GM21576 (cell line): Measurements from ENCODE around the gene YTHDF2.
"Not testable (repeated sequence)": the region's sequence is repeated elsewhere in the genome, so short reads cannot be mapped to it uniquely, and the experiment has no call there.

Source experiments
- ATAC-seq: cut with Tn5 transposase; IDR thresholded peaks from one replicate; pipeline ENCODE4 v1.9.1; 2021; ENCODE audit warnings: mild to moderate bottlenecking, moderate library complexity; ENCODE audit not compliant: unreplicated experiment

YTHDF2 gene

GRCh38 chr1:28758420-28758819, 21.7 kb downstream of the YTHDF2 start:
- no peak for ATAC-seq

GRCh38 chr1:28759257-28759656, 22.5 kb downstream of the YTHDF2 start:
- no peak for ATAC-seq

- ATAC-seq: no peak
These were observed 24.4 kb downstream of the YTHDF2 start for GRCh38 chr1:28761189-28761588.

- ATAC-seq: no peak
These were observed 29.9 kb downstream of the YTHDF2 start for GRCh38 chr1:28766532-28767183.

GRCh38 chr1:28770601-28771165, 33.9 kb downstream of the YTHDF2 start:
- ATAC-seq: no peak

- ATAC-seq: not testable (repeated sequence)
These were observed 35.2 kb downstream of the YTHDF2 start for GRCh38 chr1:28771921-28772320.

- no peak for ATAC-seq
These were observed 36.4 kb downstream of the YTHDF2 start for GRCh38 chr1:28773105-28773504.

- ATAC-seq: no peak
These were observed 38.6 kb downstream of the YTHDF2 start for GRCh38 chr1:28775121-28775942.

GRCh38 chr1:28776341-28776740, 39.6 kb downstream of the YTHDF2 start:
- ATAC-seq: no peak

- ATAC-seq: no peak
These were observed 41.3 kb downstream of the YTHDF2 start for GRCh38 chr1:28778021-28778420.

GRCh38 chr1:28779751-28780408, 43.1 kb downstream of the YTHDF2 start:
- no peak for ATAC-seq

- no peak for ATAC-seq
These were observed 44.6 kb downstream of the YTHDF2 start for GRCh38 chr1:28781305-28781704.

GRCh38 chr1:28782011-28782410, 45.3 kb downstream of the YTHDF2 start:
- ATAC-seq: no peak

GRCh38 chr1:28783363-28783762, 46.6 kb downstream of the YTHDF2 start:
- no peak for ATAC-seq

GRCh38 chr1:28789412-28789811, 52.7 kb downstream of the YTHDF2 start:
- ATAC-seq: no peak

GRCh38 chr1:28789816-28790215, 53.1 kb downstream of the YTHDF2 start:
- ATAC-seq: no peak

GRCh38 chr1:28790377-28791035, 53.8 kb downstream of the YTHDF2 start:
- ATAC-seq: no peak

- ATAC-seq: not testable (repeated sequence)
These were observed 55.2 kb downstream of the YTHDF2 start for GRCh38 chr1:28791929-28792328.

GRCh38 chr1:28792644-28793121, 55.9 kb downstream of the YTHDF2 start:
- no peak for ATAC-seq

GRCh38 chr1:28794582-28794981, 57.8 kb downstream of the YTHDF2 start:
- ATAC-seq: not testable (repeated sequence)
